GM21576 (cell line): ENCODE data around the gene TNFSF12.

Source experiments
- ATAC-seq: cut with Tn5 transposase; IDR thresholded peaks from one replicate; pipeline ENCODE4 v1.9.1; 2021; ENCODE audit warnings: mild to moderate bottlenecking, moderate library complexity; ENCODE audit not compliant: unreplicated experiment

TNFSF12 gene

DNA sequence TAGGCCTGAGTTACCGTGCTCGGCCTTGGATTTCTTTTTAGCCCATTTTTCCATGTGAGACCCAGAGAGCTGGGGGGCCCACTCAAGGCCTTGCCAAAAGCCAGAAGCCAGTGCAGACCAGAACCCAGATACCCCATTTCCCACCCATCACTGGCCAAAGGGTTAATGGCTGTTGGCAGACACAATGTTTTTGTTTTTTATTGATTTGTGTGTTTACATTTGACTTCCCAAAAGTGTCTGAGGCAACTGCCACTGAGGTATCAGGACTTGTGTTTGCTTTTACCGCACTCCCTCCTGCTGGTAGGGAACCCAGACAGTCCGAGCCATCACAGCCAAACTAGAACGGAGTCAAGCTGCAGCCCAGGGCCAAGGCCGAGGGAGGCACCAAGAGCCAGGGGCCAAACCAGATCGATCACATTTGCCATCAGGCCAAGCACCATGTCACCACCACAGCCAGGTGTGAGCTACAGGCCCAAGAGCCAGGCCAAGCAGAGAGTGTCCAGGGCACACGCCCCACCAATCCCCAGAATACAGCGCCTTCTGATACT lies 7.7 kb upstream of the TNFSF12 start:
- no peak for ATAC-seq

DNA sequence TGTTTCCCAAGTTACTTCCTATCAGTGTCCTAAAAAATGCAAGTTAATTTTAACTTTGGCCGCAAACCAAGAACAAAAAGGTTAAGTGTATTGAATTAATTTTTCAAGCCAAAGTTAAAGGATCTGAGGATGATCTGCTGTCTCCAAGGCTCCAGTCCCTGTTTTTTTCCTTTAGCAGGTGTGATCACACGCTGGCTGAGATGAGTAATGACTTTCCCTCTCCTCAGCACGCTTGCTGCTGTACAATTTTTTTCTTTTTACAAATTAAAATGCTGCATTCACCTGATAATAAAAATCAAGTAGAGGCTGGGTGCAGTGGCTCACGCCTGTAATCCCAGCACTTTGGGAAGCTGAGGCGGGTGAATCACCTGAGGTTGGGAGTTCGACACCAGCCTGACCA lies 3.9 kb upstream of the TNFSF12 start:
- ATAC-seq: no peak

- no peak for ATAC-seq
These were observed 670 bp downstream of the TNFSF12 start for GRCh38 chr17:7549401-7550055.

DNA sequence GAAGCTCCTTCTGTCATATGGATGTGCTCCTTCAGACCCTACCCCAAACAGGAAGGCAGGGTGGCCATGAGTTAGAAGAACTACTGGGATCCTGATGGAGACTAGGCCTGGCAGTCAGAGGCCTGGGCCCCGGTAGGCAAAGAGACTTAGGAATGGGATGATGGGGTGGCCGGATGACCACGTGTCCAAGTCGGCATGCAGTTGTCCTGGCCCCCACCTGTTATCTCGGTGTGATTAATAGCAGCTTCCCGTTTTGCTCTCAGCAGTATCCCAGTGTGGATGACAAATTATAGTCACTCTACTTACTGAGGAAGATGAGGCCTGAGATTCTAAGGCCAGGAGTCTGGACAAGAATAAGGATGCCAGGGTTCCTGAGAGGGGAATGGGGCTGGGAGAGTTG lies 1.5 kb downstream of the TNFSF12 start:
- ATAC-seq: no peak

GRCh38 chr17:7551396-7551795 lies 2.5 kb downstream of the TNFSF12 start:
- ATAC-seq: no peak

GRCh38 chr17:7552621-7553051 lies 3.8 kb downstream of the TNFSF12 start:
- no peak for ATAC-seq

GRCh38 chr17:7553356-7553755 lies 4.5 kb downstream of the TNFSF12 start:
- no peak for ATAC-seq

DNA sequence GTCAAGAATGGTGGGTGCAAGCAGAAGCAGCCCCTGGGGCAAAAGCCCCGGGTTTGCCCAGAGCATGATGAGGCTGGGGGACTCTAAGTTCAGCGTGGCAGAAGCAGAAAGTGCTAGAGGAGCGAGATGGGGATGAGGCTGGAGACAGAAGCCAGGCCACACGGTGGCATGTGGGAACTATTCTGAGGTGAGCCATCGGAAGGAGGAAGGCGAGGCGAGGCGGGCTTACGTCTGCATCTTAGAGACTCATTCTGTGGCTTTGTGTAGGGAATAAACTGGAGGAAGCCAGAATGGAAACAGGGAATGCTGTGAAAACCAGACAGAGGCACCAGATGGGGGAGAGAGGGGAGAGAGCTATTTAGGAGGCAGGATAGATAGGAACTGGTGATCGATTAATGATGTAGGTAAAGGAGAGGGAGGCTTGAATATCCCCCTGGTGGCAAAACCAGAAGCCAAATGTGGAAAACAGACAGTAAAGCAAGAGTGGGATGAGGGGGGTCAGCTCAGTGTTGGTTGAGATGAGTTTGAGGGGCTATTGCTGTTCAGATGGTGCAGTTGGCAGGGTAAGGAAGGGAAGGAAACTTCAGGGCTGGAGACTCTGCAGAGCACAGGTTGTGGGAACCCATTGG lies 6.6 kb downstream of the TNFSF12 start:
- no peak for ATAC-seq

DNA sequence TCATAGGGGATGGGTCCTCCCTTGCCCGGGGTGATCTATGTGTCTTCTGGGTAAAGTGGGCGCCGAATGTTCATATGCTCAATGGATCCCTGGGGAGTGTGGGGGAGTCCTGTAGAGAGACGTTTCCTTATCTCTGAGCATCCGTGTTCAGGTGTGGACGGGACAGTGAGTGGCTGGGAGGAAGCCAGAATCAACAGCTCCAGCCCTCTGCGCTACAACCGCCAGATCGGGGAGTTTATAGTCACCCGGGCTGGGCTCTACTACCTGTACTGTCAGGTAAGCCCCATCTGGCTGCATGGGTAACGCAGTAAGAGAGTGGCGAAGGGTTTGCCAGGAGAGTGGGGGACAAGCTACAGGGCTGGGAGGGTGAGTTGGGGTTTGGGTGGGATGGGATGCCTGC lies 7.8 kb downstream of the TNFSF12 start:
- no peak for ATAC-seq

DNA sequence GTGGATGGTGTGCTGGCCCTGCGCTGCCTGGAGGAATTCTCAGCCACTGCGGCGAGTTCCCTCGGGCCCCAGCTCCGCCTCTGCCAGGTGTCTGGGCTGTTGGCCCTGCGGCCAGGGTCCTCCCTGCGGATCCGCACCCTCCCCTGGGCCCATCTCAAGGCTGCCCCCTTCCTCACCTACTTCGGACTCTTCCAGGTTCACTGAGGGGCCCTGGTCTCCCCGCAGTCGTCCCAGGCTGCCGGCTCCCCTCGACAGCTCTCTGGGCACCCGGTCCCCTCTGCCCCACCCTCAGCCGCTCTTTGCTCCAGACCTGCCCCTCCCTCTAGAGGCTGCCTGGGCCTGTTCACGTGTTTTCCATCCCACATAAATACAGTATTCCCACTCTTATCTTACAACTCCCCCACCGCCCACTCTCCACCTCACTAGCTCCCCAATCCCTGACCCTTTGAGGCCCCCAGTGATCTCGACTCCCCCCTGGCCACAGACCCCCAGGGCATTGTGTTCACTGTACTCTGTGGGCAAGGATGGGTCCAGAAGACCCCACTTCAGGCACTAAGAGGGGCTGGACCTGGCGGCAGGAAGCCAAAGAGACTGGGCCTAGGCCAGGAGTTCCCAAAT lies 8.4 kb downstream of the TNFSF12 start:
- ATAC-seq: no peak

DNA sequence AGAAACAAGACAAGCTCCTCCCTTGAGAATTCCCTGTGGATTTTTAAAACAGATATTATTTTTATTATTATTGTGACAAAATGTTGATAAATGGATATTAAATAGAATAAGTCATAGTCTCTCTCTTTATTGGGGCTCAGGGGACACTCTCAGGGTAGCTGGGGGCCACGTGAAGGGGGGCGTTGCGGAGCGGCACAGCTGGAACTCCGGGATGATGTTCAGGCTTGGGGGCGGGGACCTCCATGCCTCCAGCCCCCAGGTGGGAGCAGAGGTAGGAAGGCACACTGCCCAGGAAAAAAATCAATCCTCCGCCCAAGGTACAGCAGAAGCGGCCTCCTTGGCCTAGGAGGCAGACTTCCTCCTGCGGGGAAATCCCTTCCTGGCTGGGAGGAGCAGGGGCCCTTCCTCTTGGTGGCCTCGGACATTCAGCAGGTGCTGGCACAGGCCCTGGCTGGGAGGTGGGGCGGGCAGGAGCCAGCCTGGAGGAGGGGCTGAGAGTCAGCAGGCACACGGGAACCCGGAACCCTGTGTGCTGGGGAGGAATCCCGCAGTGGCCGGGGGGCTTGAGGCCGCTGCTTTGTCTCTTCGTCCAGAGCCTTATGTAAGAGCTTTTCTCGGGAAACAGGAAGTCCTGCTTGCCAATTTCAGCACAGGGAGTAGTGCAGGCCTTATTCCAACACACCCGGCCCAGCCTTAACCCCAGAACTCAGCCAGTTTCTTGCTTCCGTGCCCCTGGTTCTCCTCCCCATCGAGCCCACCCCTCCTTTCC lies 9.1 kb downstream of the TNFSF12 start:
- ATAC-seq: no peak

- ATAC-seq: no peak
These were observed 9.9 kb downstream of the TNFSF12 start, which contains the start of gene TNFSF13 for GRCh38 chr17:7558544-7559319. Gene TNFSF13, plus strand, starts transcription at chr17:7558750. Its CDS starts 290 bp downstream, at chr17:7559040.

GRCh38 chr17:7559320-7560171 lies 10.7 kb downstream of the TNFSF12 start:
- ATAC-seq: no peak

DNA sequence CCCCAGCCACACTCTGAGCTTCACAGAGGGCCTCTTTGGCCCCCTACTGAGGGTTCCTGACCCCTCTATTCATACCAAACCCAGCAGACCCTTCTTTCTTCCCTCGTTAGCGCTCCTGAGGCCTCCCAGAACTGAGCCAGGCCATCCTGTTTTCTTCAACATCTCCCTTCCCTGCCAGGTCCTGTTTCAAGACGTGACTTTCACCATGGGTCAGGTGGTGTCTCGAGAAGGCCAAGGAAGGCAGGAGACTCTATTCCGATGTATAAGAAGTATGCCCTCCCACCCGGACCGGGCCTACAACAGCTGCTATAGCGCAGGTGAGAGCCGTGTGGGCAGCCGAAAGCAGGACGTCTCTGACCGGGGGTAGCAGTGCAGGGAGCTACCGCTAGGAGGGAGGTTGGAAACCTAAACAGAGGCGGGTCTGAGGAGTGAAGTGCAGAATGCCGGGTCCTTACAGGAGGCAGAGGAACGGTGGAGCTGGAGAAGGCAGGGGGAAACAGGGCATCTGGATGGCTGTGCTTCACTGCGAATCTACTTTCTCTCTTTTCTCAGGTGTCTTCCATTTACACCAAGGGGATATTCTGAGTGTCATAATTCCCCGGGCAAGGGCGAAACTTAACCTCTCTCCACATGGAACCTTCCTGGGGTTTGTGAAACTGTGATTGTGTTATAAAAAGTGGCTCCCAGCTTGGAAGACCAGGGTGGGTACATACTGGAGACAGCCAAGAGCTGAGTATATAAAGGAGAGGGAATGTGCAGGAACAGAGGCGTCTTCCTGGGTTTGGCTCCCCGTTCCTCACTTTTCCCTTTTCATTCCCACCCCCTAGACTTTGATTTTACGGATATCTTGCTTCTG lies 11.5 kb downstream of the TNFSF12 start:
- no peak for ATAC-seq

DNA sequence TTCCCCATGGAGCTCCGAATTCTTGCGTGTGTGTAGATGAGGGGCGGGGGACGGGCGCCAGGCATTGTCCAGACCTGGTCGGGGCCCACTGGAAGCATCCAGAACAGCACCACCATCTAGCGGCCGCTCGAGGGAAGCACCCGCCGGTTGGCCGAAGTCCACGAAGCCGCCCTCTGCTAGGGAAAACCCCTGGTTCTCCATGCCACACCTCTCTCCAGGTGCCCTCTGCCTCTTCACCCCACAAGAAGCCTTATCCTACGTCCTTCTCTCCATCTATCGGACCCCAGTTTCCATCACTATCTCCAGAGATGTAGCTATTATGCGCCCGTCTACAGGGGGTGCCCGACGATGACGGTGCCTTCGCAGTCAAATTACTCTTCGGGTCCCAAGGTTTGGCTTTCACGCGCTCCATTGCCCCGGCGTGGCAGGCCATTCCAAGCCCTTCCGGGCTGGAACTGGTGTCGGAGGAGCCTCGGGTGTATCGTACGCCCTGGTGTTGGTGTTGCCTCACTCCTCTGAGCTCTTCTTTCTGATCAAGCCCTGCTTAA lies 12.2 kb downstream of the TNFSF12 start:
- peak; percentile 46 for ATAC-seq

GRCh38 chr17:7561589-7562207 lies 12.8 kb downstream of the TNFSF12 start, which contains the start of gene SENP3:
Gene SENP3, plus strand, starts transcription at chr17:7561919. Its CDS starts 1,158 bp downstream, at chr17:7563077.
- ATAC-seq: peak; percentile 48

- peak; percentile 2 for ATAC-seq
These were observed 13.3 kb downstream of the TNFSF12 start for GRCh38 chr17:7562208-7562605.
